H1 (cell line): ENCODE measurements around the gene KIF5C. TPM values are rescaled to one million over a fixed set of nuclear protein-coding genes. Genes with fewer than 3 reads are reported as not detected.

ENCODE experiments used
- CTCF ChIA-PET: fragments of 300-600 bp; sonication (Branson Sonifier 250); formaldehyde crosslinking; loops from one replicate; lab custom pipeline; 2021; ENCODE audit not compliant: partially characterized antibody; lab: Charles Lee
- POLR2A ChIA-PET: fragments of 300-600 bp; sonication (Branson Sonifier 250); formaldehyde crosslinking; loops from one replicate; lab custom pipeline; 2021; ENCODE audit warnings: inconsistent platforms; ENCODE audit not compliant: partially characterized antibody; lab: Charles Lee
- DNase-seq, 2 experiments: peaks; one replicate each; pipeline versions ENCODE4 v3.0.0 to v3.0.0-alpha.2; 2010 to 2022; ENCODE audit warnings: low spot score in 2 of 2, low read depth in 1 of 2, mixed read lengths in 1 of 2
- FAIRE-seq: peaks from 2 replicates; lab custom pipeline; 2011; peaks lifted over from hg19 to GRCh38; lab: Jason Lieb, UNC
- H2AFZ ChIP-seq: 2 replicates; pipeline ENCODE4 v1.8.1; 2012; ENCODE audit warnings: low read length, inconsistent platforms
- H2AK5ac ChIP-seq: 2 replicates; pipeline ENCODE4 v1.6.1; 2013; ENCODE audit warnings: low read depth, low read length
- H2BK120ac ChIP-seq: replicated peaks from 2 replicates; pipeline ENCODE3; 2013; ENCODE audit warnings: low read depth, low read length, inconsistent platforms
- H2BK12ac ChIP-seq: 2 replicates; pipeline ENCODE4 v1.6.1; 2013; ENCODE audit warnings: low read depth, low read length
- H2BK15ac ChIP-seq: 2 replicates; pipeline ENCODE4 v1.6.1; 2013; ENCODE audit warnings: low read length
- H2BK20ac ChIP-seq: 2 replicates; pipeline ENCODE4 v1.6.1; 2013; ENCODE audit warnings: low read length
- H2BK5ac ChIP-seq: 2 replicates; pipeline ENCODE4 v1.6.1; 2013; ENCODE audit warnings: low read depth, low read length
- H3K14ac ChIP-seq: 2 replicates; pipeline ENCODE4 v1.6.1; 2013; ENCODE audit warnings: inconsistent platforms; ENCODE audit not compliant: insufficient read length
- H3K18ac ChIP-seq: 2 replicates; pipeline ENCODE4 v1.6.1; 2013; ENCODE audit warnings: low read length; ENCODE audit errors: extremely low read depth
- H3K23ac ChIP-seq: 2 replicates; pipeline ENCODE4 v1.6.1; 2013; ENCODE audit warnings: inconsistent platforms; ENCODE audit not compliant: insufficient read length
- H3K23me2 ChIP-seq: 2 replicates; pipeline ENCODE4 v1.6.1; 2013; ENCODE audit warnings: low read depth, low read length
- H3K27ac ChIP-seq: 2 replicates; pipeline ENCODE4 v1.6.1; 2011; ENCODE audit warnings: low read depth, low read length, inconsistent platforms
- H3K27me3 ChIP-seq, 4 experiments: replicated peaks in 1 of 4; 1 replicate in 1 of 4; 2 replicates in 3 of 4; pipeline versions ENCODE4 v1.6.1 to v1.8.1; 2011 to 2013; ENCODE audit warnings: low read length in 3 of 4, mild to moderate bottlenecking in 3 of 4, inconsistent platforms in 2 of 4, mixed read lengths in 2 of 4, moderate library complexity in 1 of 4; ENCODE audit not compliant: control insufficient read depth in 3 of 4, insufficient read depth in 3 of 4; ENCODE audit errors: extremely low read depth in 1 of 4
- H3K36me3 ChIP-seq, 4 experiments: 2 replicates each; pipeline versions ENCODE4 v1.6.1 to v1.8.1; 2011 to 2013; ENCODE audit warnings: mild to moderate bottlenecking in 4 of 4, low read length in 3 of 4, moderate library complexity in 2 of 4, control low read depth in 1 of 4, inconsistent platforms in 1 of 4; ENCODE audit not compliant: insufficient read depth in 4 of 4, control insufficient read depth in 2 of 4
- H3K4ac ChIP-seq: replicated peaks from 2 replicates; pipeline ENCODE3; 2013; ENCODE audit warnings: low read length, low read depth, mixed read lengths, inconsistent platforms; ENCODE audit not compliant: insufficient read length
- H3K4me1 ChIP-seq, 4 experiments: replicated peaks in 1 of 4; 1 replicate in 1 of 4; 2 replicates in 3 of 4; pipeline versions ENCODE4 v1.6.1 to v1.8.1; 2011 to 2013; ENCODE audit warnings: low read length in 3 of 4, inconsistent platforms in 2 of 4, mixed read lengths in 1 of 4; ENCODE audit not compliant: insufficient read depth in 4 of 4, control insufficient read depth in 3 of 4
- H3K4me2 ChIP-seq, 2 experiments: 2 replicates each; pipeline versions ENCODE4 v1.6.1 to v1.8.1; 2011 to 2013; ENCODE audit warnings: low read depth in 2 of 2, low read length in 2 of 2, control low read depth in 1 of 2, inconsistent platforms in 1 of 2, mild to moderate bottlenecking in 1 of 2; ENCODE audit not compliant: insufficient read depth in 1 of 2
- H3K4me3 ChIP-seq, 4 experiments: fragments of 200-600, 300-600 bp in 1 of 4; sonication (generic), shearing (Covaris generic), sonication (Bioruptor Twin) in 1 of 4; 2 replicates each; pipeline versions ENCODE4 v1.5.1 to v1.8.1; 2011 to 2016; ENCODE audit warnings: low read length in 4 of 4, low read depth in 3 of 4, control low read depth in 2 of 4, inconsistent platforms in 2 of 4, mild to moderate bottlenecking in 2 of 4, mixed read lengths in 1 of 4, moderate library complexity in 1 of 4; ENCODE audit not compliant: insufficient read depth in 2 of 4; ENCODE audit errors: extremely low read depth in 1 of 4
- H3K56ac ChIP-seq: replicated peaks from 2 replicates; pipeline ENCODE3; 2013; ENCODE audit warnings: low read depth, mild to moderate bottlenecking, mixed read lengths, low read length, inconsistent platforms; ENCODE audit not compliant: insufficient read length
- H3K79me1 ChIP-seq: 2 replicates; pipeline ENCODE4 v1.6.1; 2013; ENCODE audit warnings: low read depth, low read length, control low read depth
- H3K79me2 ChIP-seq, 2 experiments: 2 replicates each; pipeline versions ENCODE4 v1.6.1 to v1.8.1; 2012 to 2013; ENCODE audit warnings: low read length in 2 of 2, mild to moderate bottlenecking in 2 of 2, inconsistent platforms in 1 of 2; ENCODE audit not compliant: insufficient read depth in 2 of 2, control insufficient read depth in 1 of 2
- H3K9ac ChIP-seq, 4 experiments: replicated peaks in 1 of 4; 1 replicate in 1 of 4; 2 replicates in 3 of 4; pipeline versions ENCODE4 v1.6.1 to v1.8.1; 2011 to 2013; ENCODE audit warnings: low read depth in 3 of 4, low read length in 3 of 4, control low read depth in 2 of 4, mild to moderate bottlenecking in 2 of 4, moderate library complexity in 2 of 4, inconsistent platforms in 1 of 4; ENCODE audit errors: extremely low read depth in 1 of 4
- H3K9me3 ChIP-seq, 2 experiments: 2 replicates each; pipeline versions ENCODE4 v1.6.1 to v1.8.1; 2012 to 2013; ENCODE audit warnings: mild to moderate bottlenecking in 2 of 2, moderate library complexity in 2 of 2, control low read depth in 1 of 2, inconsistent platforms in 1 of 2, low read depth in 1 of 2, low read length in 1 of 2, mixed read lengths in 1 of 2; ENCODE audit not compliant: insufficient read depth in 2 of 2
- H4K20me1 ChIP-seq, 2 experiments: replicated peaks in 1 of 2; 2 replicates each; pipeline versions ENCODE3 to v1.8.1; 2011 to 2013; ENCODE audit warnings: inconsistent platforms in 2 of 2, low read length in 2 of 2, mild to moderate bottlenecking in 1 of 2; ENCODE audit not compliant: insufficient read depth in 2 of 2, control insufficient read depth in 1 of 2
- H4K5ac ChIP-seq: 2 replicates; pipeline ENCODE4 v1.6.1; 2013; ENCODE audit warnings: low read length, low read depth, mixed read lengths, inconsistent platforms; ENCODE audit not compliant: insufficient read length
- H4K8ac ChIP-seq: 2 replicates; pipeline ENCODE4 v1.8.0; 2013; ENCODE audit warnings: mild to moderate bottlenecking, moderate library complexity, low read length, inconsistent platforms; ENCODE audit not compliant: insufficient read depth; ENCODE audit errors: extremely low read depth
- H4K91ac ChIP-seq: replicated peaks from 2 replicates; pipeline ENCODE3; 2013; ENCODE audit warnings: low read length, mixed read lengths, inconsistent platforms; ENCODE audit not compliant: insufficient read length
- BRCA1 ChIP-seq: IDR thresholded peaks from 2 replicates; pipeline ENCODE4 v1.6.1; 2012; ENCODE audit warnings: low read depth, low read length, improper control_type of control experiment
- CBX5 ChIP-seq: fragments of 300-800, 300-1000 bp; sonication (generic); IDR thresholded peaks from 2 replicates; pipeline ENCODE4 v1.7.1; 2016; ENCODE audit warnings: antibody characterized with exemption, low read length, low read depth
- CEBPB ChIP-seq: IDR thresholded peaks from 2 replicates; pipeline ENCODE4 v1.6.1; 2012; ENCODE audit warnings: low read depth, low read length
- EGR1 ChIP-seq: IDR thresholded peaks from 2 replicates; pipeline ENCODE4 v1.6.1; 2011; ENCODE audit warnings: low read depth, low read length, borderline replicate concordance
- FOSL1 ChIP-seq: IDR thresholded peaks from 2 replicates; pipeline ENCODE4 v1.6.1; 2011; ENCODE audit warnings: mild to moderate bottlenecking, low read depth, low read length, moderate library complexity; ENCODE audit not compliant: insufficient read depth
- SIRT6 ChIP-seq: IDR thresholded peaks from one replicate; pipeline ENCODE4 v1.7.1; 2012; ENCODE audit warnings: low read length, inconsistent platforms
- WGBS, 2 experiments: shearing (Covaris generic) in 1 of 2; methylation state at CpG; one replicate each; pipeline versions ENCODE4 v1.1.6 to v1.1.7; 2013 to 2015; ENCODE audit warnings: low lambda C conversion rate in 2 of 2, mixed read lengths in 2 of 2, inconsistent platforms in 1 of 2, low coverage in 1 of 2, missing lambda C conversion rate in 1 of 2; ENCODE audit not compliant: insufficient replicate concordance in 2 of 2, insufficient coverage in 1 of 2, insufficient read length in 1 of 2; ENCODE audit errors: extremely low coverage in 1 of 2, missing lambda C conversion rate in 1 of 2; 5-methylcytosine and 5-hydroxymethylcytosine counted together
- polyA plus RNA-seq, 7 experiments: library from polyadenylated mRNA; depleted of rRNA in 3 of 7; stranded (reverse) in 5 of 7; unstranded in 2 of 7; fragments of >200 nt in 5 of 7; fragments of 200-250 nt in 2 of 7; gene quantifications; 1 replicate in 5 of 7; 2 replicates in 1 of 7; 4 replicates in 1 of 7; pipeline versions ENCODE4 v1.2.1 to v1.2.3, GENCODE V29; 2011 to 2013; ENCODE audit warnings: missing spikeins in 2 of 7, mixed read lengths in 2 of 7
- total RNA-seq: library from RNA; stranded (reverse); fragmentation: NEBNext Ultra II Directional; extraction: Animal tissue kit (Norgen Biotek cat#: 25700); gene quantifications from 2 replicates; pipeline ENCODE4 v1.2.1, GENCODE V29; 2021

The KIF5C gene
- total and polyA plus RNA-seq, 2 of the 8 experiments (the other 6 are each of a cell fraction or from before 2014, with no cell fraction given), result 16.3 to 66.4 TPM

DNA sequence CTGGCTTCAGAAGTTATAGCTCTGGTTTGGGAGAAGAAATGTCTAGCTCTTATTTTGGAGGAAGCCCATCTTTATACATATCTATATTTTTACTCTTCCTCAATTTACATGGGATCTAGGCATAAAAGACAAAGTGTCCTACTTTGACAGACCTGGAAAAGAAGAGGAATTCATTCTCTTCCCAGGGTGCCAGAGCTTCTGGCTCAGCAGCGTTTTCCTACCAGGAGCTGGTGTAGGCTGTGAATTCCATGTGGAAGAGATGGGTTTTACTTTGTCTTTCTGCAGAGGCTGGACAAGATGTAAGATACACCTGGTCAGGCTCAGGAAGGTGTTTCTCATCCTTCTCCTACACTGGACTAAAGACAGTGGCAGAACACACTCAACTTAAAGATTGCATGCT, 113.3 kb downstream of the KIF5C start:
- Histone ChIP-seq H2BK20ac (no peak overlapping the region), H3K14ac (no peak overlapping the region), H3K23ac (no peak overlapping the region), H4K20me1 (no peaks in the 10 kb centered on the region), H3K18ac (no peak overlapping the region), H4K8ac (no peak overlapping the region), H2AK5ac (no peak overlapping the region), H3K4me3 (no peak overlapping the region), H3K27ac (no peak overlapping the region), H3K9me3 (no peaks in the 10 kb centered on the region), H2BK120ac (no peak overlapping the region), H3K36me3 (peaks cover 4 to 28% (median 19%) of the 10 kb centered on the region in 4 experiments; a peak in 7 of 8 replicates), H3K4me1 (no peaks in the 10 kb centered on the region), H4K91ac (no peak overlapping the region), H3K79me1 (no peaks in the 10 kb centered on the region), H3K56ac (no peak overlapping the region), H3K4me2 (no peak overlapping the region), H2AFZ (no peak overlapping the region), H2BK5ac (no peak overlapping the region), H2BK12ac (no peak overlapping the region), H4K5ac (no peak overlapping the region), H3K9ac (no peak overlapping the region)
- DNase-seq, result peak in 1 of 2 experiments; percentile 34
- 80% methylated on average over 1 of the region's 1 CpG; no CpG with 5 or more reads in 1 of the 2 experiments for WGBS, 2 experiments
- ChIA-PET CTCF (interaction anchor here (0.8 to 1.4 kb wide), 3 partner anchors 29 to 420 kb away, joined by 3 to 4 read pairs (median 3); no protein-coding TSS in a partner anchor), POLR2A (no interaction called here)
- FAIRE-seq, result no peak
- TF ChIP-seq SIRT6 (no peak), CBX5 (no peak), CEBPB (no peak), FOSL1 (no peak), EGR1 (no peak), BRCA1 (no peak)
- TF ChIP-seq, all 59 proteins: peak for 0
- Histone ChIP-seq H3K4ac (no peak overlapping the region), H3K79me2 (no peaks in the 10 kb centered on the region), H2BK15ac (no peak overlapping the region), H3K27me3 (no peaks in the 10 kb centered on the region), H3K23me2 (no peaks in the 10 kb centered on the region)
